NCI-H187 treated with DMSO at 0.1 percent for 48 hours (cell line): Measurements from ENCODE around the gene FAM162B.
"Not testable (repeated sequence)": the region's sequence is repeated elsewhere in the genome, so short reads cannot be mapped to it uniquely, and the experiment has no call there.

Experiments
- DNase-seq: peaks from one replicate; lab custom pipeline; 2025; lab: John Stamatoyannopoulos, UW

Gene FAM162B

DNA sequence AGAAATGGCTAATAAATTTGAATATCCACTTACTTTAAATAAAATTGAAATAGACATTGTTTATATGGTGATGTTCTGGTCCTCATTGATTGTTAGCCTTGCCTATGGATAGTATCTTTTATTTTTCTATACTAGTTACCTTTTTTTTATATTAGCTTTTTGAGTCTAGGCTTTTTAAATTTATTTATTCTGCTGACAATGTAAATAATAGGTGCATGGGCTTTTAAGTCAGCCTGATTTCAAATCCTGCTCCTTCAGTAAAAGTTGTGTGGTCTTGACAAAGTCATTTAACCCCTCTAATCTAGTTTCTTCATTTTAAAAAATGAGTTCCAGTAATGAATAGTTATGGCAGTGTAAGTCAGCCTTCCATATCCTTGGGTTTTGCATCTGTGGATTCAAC lies 38.6 kb downstream of the FAM162B start:
- no peak for DNase-seq

DNA sequence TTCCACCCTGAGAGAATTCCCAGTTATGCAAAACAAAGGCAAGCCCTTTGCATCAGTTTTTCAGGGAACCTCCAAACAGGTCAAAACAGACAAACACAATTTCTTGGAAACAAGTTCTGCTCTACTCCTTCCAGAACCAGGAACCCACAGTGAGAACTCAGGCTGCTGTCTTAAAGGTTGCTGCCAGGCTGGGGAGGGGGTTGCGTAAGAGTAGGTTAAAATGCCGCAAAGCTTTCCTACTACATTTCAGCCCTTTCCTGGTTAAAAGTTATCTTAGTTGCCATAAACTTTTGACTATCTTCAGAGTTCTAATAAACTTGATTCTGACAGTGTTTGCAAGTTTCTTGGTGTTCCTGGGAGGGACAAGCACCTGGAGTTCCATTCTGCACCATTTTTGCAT lies 50.8 kb downstream of the FAM162B start:
- DNase-seq: no peak

DNA sequence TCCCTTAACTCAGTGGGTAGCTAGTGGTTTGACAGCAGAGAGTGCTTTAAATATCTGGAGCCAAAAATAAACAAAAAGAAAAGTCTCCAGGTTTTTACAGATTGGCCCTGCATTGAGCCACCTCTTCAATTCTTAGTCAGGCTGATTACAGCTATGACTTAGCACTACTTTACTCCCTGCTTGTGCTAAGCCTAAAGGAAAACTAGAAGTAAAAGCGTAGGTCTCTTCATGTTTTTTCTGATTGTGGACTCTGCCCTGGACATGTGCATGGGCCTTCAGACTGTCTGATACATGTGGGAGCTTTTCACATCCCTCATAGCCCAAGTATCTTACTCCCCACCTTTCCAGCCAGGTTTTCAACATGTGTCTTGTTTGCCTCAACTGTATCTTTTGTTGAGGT lies 51.2 kb downstream of the FAM162B start:
- DNase-seq: no peak

DNA sequence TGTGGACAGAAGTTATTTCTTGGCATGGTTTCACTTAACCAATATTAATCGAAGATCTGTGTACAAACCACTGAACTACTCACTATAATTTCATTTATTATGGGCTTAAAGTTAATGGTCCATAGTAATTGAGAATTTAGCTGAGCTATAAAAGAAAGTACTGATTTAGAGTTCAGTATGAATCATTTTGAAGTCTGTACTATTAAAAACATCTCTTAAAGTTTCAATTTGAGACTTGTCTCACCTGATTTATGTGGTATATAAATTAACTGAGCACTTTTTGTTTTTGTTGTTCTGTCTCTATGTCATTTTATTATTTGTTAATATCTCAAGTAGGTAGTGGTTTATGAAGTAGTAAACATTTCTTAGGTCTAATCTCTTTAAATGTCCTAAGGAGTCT lies 59.6 kb downstream of the FAM162B start:
- DNase-seq: no peak

DNA sequence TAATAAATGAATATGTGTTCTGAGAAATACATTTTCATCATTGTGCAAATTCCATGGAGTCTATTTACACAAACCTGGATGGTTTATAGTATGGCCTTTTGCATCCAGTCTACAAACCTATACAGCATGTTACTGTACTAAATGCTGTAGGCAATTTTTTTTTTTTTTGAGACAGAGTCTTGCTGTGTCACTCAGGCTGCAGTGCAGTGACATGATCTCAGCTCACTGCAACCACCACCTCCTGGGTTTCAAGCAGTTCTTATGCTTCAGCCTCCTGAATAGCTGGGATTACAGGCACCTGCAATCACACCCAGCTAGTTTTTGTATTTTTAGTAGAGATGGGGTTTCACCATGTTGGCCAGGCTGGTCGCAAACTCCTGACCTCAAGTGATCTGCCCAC lies 61.6 kb downstream of the FAM162B start:
- DNase-seq: not testable (repeated sequence)
